Measurements from ENCODE around the gene PARN.
A peak's percentile ranks its signal among the peaks of the same experiment; 100 is the strongest.
"Not testable (repeated sequence)": the region's sequence is repeated elsewhere in the genome, so short reads cannot be mapped to it uniquely, and the experiment has no call there.

PARN gene

GRCh38 chr16:14427371-14427948, 202.6 kb downstream of the PARN start:
- DNase-seq = no peak

- DNase-seq = no peak
Observed at GRCh38 chr16:14424595-14424994, 205.5 kb downstream of the PARN start.

GRCh38 chr16:14423344-14423743, 206.7 kb downstream of the PARN start:
- DNase-seq = no peak

- no peak for DNase-seq
Observed at GRCh38 chr16:14420721-14421488, 209.2 kb downstream of the PARN start.

- DNase-seq = not testable (repeated sequence)
Observed at GRCh38 chr16:14420243-14420642, 209.8 kb downstream of the PARN start.

GRCh38 chr16:14419817-14420216, 210.2 kb downstream of the PARN start:
- no peak for DNase-seq

- DNase-seq = no peak
Observed at GRCh38 chr16:14418795-14419225, 211.2 kb downstream of the PARN start.

GRCh38 chr16:14416184-14416583, 213.9 kb downstream of the PARN start:
- no peak for DNase-seq

GRCh38 chr16:14415291-14415690, 214.8 kb downstream of the PARN start:
- no peak for DNase-seq

GRCh38 chr16:14409563-14409962, 220.5 kb downstream of the PARN start:
- no peak for DNase-seq

- DNase-seq = no peak
Observed at GRCh38 chr16:14407786-14408399, 222.2 kb downstream of the PARN start.

GRCh38 chr16:14405611-14406537, 224.2 kb downstream of the PARN start:
- peak; percentile 25 for DNase-seq

GRCh38 chr16:14403001-14403389, 227.1 kb downstream of the PARN start:
- not testable (repeated sequence) for DNase-seq

- DNase-seq = not testable (repeated sequence)
Observed at GRCh38 chr16:14402114-14403000, 227.7 kb downstream of the PARN start.

- not testable (repeated sequence) for DNase-seq
Observed at GRCh38 chr16:14401711-14402061, 228.4 kb downstream of the PARN start.

GRCh38 chr16:14400978-14401710, 228.9 kb downstream of the PARN start:
- not testable (repeated sequence) for DNase-seq

GRCh38 chr16:14400285-14400977, 229.6 kb downstream of the PARN start:
- DNase-seq = no peak

- DNase-seq = no peak
Observed at GRCh38 chr16:14399378-14400284, 230.4 kb downstream of the PARN start.

- DNase-seq = no peak
Observed at GRCh38 chr16:14398014-14398717, 231.9 kb downstream of the PARN start.

Data from CD4-positive, alpha-beta T cell treated with Interleukin-15 for 1 hour (primary cell).